Ovary (tissue), 9 donors: ENCODE results near the gene PMFBP1. TPM values are rescaled to one million over a fixed set of nuclear protein-coding genes. Genes with fewer than 3 reads are reported as not detected.
A peak's percentile ranks its signal among the peaks of the same experiment; 100 is the strongest.

Source experiments
- DNase-seq, 5 donors: peaks; one replicate each; pipeline ENCODE4 v3.0.0-alpha.2; 2019 to 2020
- H3K27ac ChIP-seq, 2 donors: fragments of 200-600 bp; one replicate each; pipeline versions ENCODE4 v1.5.1 to v1.8.0; 2019 to 2022
- H3K27me3 ChIP-seq: fragments of 200-600 bp; one replicate; pipeline ENCODE4 v1.8.0; 2022
- H3K36me3 ChIP-seq: fragments of 200-600 bp; sonication (generic); one replicate; pipeline ENCODE4 v1.5.1; 2019
- H3K4me1 ChIP-seq: one replicate; pipeline ENCODE4 v1.8.1; 2013; ENCODE audit warnings: mild to moderate bottlenecking, moderate library complexity; ENCODE audit not compliant: insufficient read depth
- H3K4me3 ChIP-seq: fragments of 200-600 bp; sonication (generic); one replicate; pipeline ENCODE4 v1.5.1; 2017
- H3K9me3 ChIP-seq, 2 donors: fragments of 200-600 bp in 1 of 2; sonication (generic) in 1 of 2; one replicate each; pipeline versions ENCODE4 v1.5.1 to v1.8.1; 2013 to 2019; ENCODE audit warnings: mild to moderate bottlenecking in 1 of 2, moderate library complexity in 1 of 2
- CTCF ChIP-seq, 3 donors: fragments of 450-650 bp in 2 of 3; fragments of 200-600 bp in 1 of 3; IDR thresholded peaks; one replicate each; pipeline versions ENCODE4 v1.5.1 to v1.8.0; 2016 to 2022; ENCODE audit warnings: antibody characterized with exemption in 3 of 3, mild to moderate bottlenecking in 1 of 3
- EP300 ChIP-seq: sonication (generic); formaldehyde crosslinking; IDR thresholded peaks from one replicate; pipeline ENCODE4 v1.6.1; 2017; ENCODE audit warnings: antibody characterized with exemption
- POLR2A ChIP-seq: fragments of 450-650 bp; IDR thresholded peaks from one replicate; pipeline ENCODE4 v1.6.1; 2017; ENCODE audit warnings: antibody characterized with exemption, mild to moderate bottlenecking, moderate library complexity
- WGBS, 3 donors: extraction: QIAGEN DNeasy Blood & Tissue Kit in 1 of 3; methylation state at CpG; one replicate each; pipeline versions ENCODE4 v1.1.5 to v1.1.7; 2013 to 2017; 5-methylcytosine and 5-hydroxymethylcytosine counted together
- intact Hi-C, 4 donors: fragments of 100-400 bp; cut with DNase I; formaldehyde crosslinking; loops; one replicate each; pipeline versions ENCODE4 v1.11.0 to v1.15.1; 2022 to 2023
- polyA plus RNA-seq, 2 donors: library from polyadenylated mRNA; stranded (reverse); fragments of 200-250 nt in 1 of 2; fragments of 350-450 nt in 1 of 2; fragmentation: Illumina TruSeq in 1 of 2; extraction: RNeasy Lipid Tissue Mini Kit (QIAGEN cat#74804) in 1 of 2; gene quantifications; one replicate each; pipeline ENCODE4 v1.2.3, GENCODE V29; 2013 to 2014
- total RNA-seq, 7 donors: library from RNA; depleted of rRNA in 2 of 7; stranded (reverse); fragments of >200 nt in 2 of 7; fragmentation: NEBNext Ultra II Directional in 3 of 7; extraction: Animal tissue kit (Norgen Biotek cat#: 25700) in 3 of 7; gene quantifications; one replicate each; pipeline versions ENCODE4 v1.1.0 to v1.2.4, GENCODE V29; 2016 to 2023
- donor health status: DM: no; HTN: no; CAD: no; lungs with moderate emphysema.
- donor health status: DM: no; HTN: no; CAD: no.
- donor health status: Bipolar disorder and iron deficiency.
- donor health status: DM: yes; HTN: yes; CAD: no.
- donor health status: DM: no; HTN: no; CAD: no.
- donor health status: DM: yes; HTN: yes; CAD: no.

The PMFBP1 gene
- total and polyA plus RNA-seq, 9 donors, result 0.12 to 1.7 (median 0.57) TPM

DNA sequence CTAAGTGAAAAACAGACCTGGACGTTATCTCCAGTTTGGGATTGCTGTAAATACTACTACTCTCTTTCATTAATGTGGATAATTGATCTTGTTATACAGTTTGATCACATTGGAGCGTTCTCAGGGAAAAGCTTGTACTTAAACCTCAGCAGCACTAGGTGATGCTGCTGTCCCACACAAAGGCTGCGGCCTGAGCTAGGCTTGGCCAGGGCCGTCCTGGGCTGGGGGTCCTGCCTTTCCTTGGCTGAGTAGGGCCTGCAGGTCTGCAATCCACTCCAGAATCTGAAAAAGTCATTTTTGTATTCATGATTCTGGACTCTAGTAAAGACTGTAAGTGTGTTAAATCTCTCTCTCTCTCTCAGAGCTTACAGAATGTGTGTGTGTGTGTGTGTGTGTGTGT is 23.7 kb upstream of the PMFBP1 start:
- 78 to 87% (median 78%) methylated on average over 4 of the region's 4 CpGs for WGBS, 3 donors
- Histone ChIP-seq H3K27me3 (no peaks in the 10 kb centered on the region), H3K27ac (no peak overlapping the region)

GRCh38 chr16:72191551-72191950 is 19.6 kb upstream of the PMFBP1 start:
- H3K27ac ChIP-seq, result no peak overlapping the region
- 32 to 47% (median 35%) methylated on average over 3 of the region's 3 CpGs for WGBS, 3 donors

More for the DNA sequence above, 23.7 kb upstream of the PMFBP1 start:
- intact Hi-C loops, result no loop called here
- no peak overlapping the region for H3K4me3 ChIP-seq
- no peaks in the 10 kb centered on the region for H3K36me3 ChIP-seq
- H3K4me1 ChIP-seq, result peaks cover 1% of the 10 kb centered on the region
- no peaks in the 10 kb centered on the region for H3K9me3 ChIP-seq
- no peak for TF ChIP-seq POLR2A
- no peak for DNase-seq

DNA sequence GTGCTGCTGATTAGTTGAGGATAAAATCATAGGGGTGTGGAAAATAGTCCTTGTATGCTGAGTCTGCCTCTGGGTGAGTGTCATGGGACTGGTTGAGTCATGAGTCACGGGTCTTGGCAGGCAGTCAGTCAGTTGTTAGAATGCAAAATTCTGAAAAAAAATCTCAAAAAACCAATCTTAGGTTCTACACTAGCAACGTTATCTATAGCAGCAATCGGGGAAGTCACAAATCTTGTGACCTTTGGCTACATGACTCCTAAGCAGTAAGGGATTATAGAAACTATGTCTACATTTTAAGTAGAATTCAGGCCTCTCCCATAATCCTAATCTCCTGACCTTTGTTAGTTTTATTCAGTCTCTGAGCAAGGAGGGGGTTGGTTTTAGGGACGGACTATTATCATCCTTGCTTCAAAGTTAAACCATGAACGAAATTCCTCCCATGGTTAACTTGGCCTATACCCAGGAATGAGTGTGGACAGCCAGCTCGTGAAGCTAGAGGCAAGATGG is 18.0 kb upstream of the PMFBP1 start:
- Histone ChIP-seq H3K27ac (no peak overlapping the region), H3K27me3 (no peaks in the 10 kb centered on the region), H3K4me3 (no peak overlapping the region), H3K4me1 (peaks cover 1% of the 10 kb centered on the region), H3K36me3 (no peaks in the 10 kb centered on the region), H3K9me3 (no peaks in the 10 kb centered on the region)
- intact Hi-C loops, result no loop called here
- WGBS, 3 donors, result 47 to 62% (median 50%) methylated on average over 6 of the region's 6 CpGs
- no peak for TF ChIP-seq CTCF (IDR thresholded peaks at IDR 0.05)
- no peak for TF ChIP-seq EP300
- no peak for TF ChIP-seq POLR2A
- peak in 2 of 5 donors; percentile 13 to 33 for DNase-seq

More at GRCh38 chr16:72191551-72191950, 19.6 kb upstream of the PMFBP1 start:
- peak in 2 of 5 donors; percentile 17 to 49 for DNase-seq
- no peaks in the 10 kb centered on the region for H3K36me3 ChIP-seq
- no peak for TF ChIP-seq EP300
- TF ChIP-seq POLR2A, result no peak
- TF ChIP-seq CTCF (IDR thresholded peaks at IDR 0.05), result no peak
- intact Hi-C loops, result no loop called here
- H3K4me1 ChIP-seq, result peaks cover 1% of the 10 kb centered on the region
- H3K27me3 ChIP-seq, result no peaks in the 10 kb centered on the region
- H3K4me3 ChIP-seq, result no peak overlapping the region
- H3K9me3 ChIP-seq, result no peaks in the 10 kb centered on the region

- Histone ChIP-seq H3K36me3 (no peaks in the 10 kb centered on the region), H3K4me3 (no peak overlapping the region), H3K9me3 (no peaks in the 10 kb centered on the region), H3K27ac (no peak overlapping the region), H3K4me1 (peaks cover 1% of the 10 kb centered on the region), H3K27me3 (no peaks in the 10 kb centered on the region)
- no peak for DNase-seq
- WGBS, 3 donors, result 90 to 94% (median 93%) methylated on average over 4 of the region's 4 CpGs
- TF ChIP-seq POLR2A (no peak), EP300 (no peak), CTCF (IDR thresholded peaks at IDR 0.05) (no peak)
- intact Hi-C loops, result no loop called here
Measured at GRCh38 chr16:72188541-72188940, 16.6 kb upstream of the PMFBP1 start.

GRCh38 chr16:72187551-72187950 is 15.6 kb upstream of the PMFBP1 start:
- intact Hi-C loops, result no loop called here
- Histone ChIP-seq H3K27me3 (no peaks in the 10 kb centered on the region), H3K9me3 (no peaks in the 10 kb centered on the region), H3K4me3 (no peak overlapping the region), H3K36me3 (no peaks in the 10 kb centered on the region), H3K27ac (no peak overlapping the region), H3K4me1 (peaks cover 1% of the 10 kb centered on the region)
- DNase-seq, result no peak
- TF ChIP-seq POLR2A (no peak), EP300 (no peak), CTCF (IDR thresholded peaks at IDR 0.05) (no peak)
- WGBS, 3 donors, result 50 to 64% (median 61%) methylated on average over 6 of the region's 6 CpGs
